IMR-90 (cell line): ENCODE results near the gene TP73. TPM values are rescaled to one million over a fixed set of nuclear protein-coding genes. Genes with fewer than 3 reads are reported as not detected.

Source experiments
- ATAC-seq: fragments of 200-7000 bp; cut with Tn5 transposase; 2 replicates; pipeline ENCODE4 v1.9.1; 2020; ENCODE audit warnings: low read depth, mild to moderate bottlenecking, moderate library complexity
- BruUV-seq: library from RNA; stranded (reverse); fragments of 400-500 nt; replicated peaks from 2 replicates; lab custom pipeline; 2021; lab: Mats Ljungman, UMichigan
- CTCF ChIA-PET: fragments of 300-600 bp; formaldehyde crosslinking; extraction: SDS; loops from one replicate; lab custom pipeline; 2021; ENCODE audit warnings: antibody characterized with exemption; lab: Yijun Ruan, JAX
- POLR2A ChIA-PET: fragments of 300-600 bp; sonication (Branson Sonifier 250); formaldehyde crosslinking; loops from one replicate; lab custom pipeline; 2022; ENCODE audit warnings: antibody characterized with exemption; ENCODE audit not compliant: unreplicated experiment; lab: Charles Lee
- DNase-seq: peaks from one replicate; pipeline ENCODE4 v3.0.0; 2013
- H2AFZ ChIP-seq: replicated peaks from 2 replicates; pipeline ENCODE3; 2013; ENCODE audit warnings: low read length, mild to moderate bottlenecking; ENCODE audit not compliant: poor library complexity
- H2AK5ac ChIP-seq: 2 replicates; pipeline ENCODE4 v1.6.1; 2013; ENCODE audit warnings: low read depth, low read length, inconsistent platforms
- H2AK9ac ChIP-seq: replicated peaks from 2 replicates; pipeline ENCODE3; 2013; ENCODE audit warnings: mild to moderate bottlenecking, low read depth, low read length, moderate library complexity; ENCODE audit not compliant: poor library complexity
- H2BK120ac ChIP-seq: 2 replicates; pipeline ENCODE4 v1.6.1; 2013; ENCODE audit warnings: low read depth, low read length, inconsistent platforms
- H2BK15ac ChIP-seq: 3 replicates; pipeline ENCODE4 v1.6.1; 2013; ENCODE audit warnings: low read depth, low read length, inconsistent platforms
- H2BK20ac ChIP-seq: 2 replicates; pipeline ENCODE4 v1.6.1; 2013; ENCODE audit warnings: low read depth, mild to moderate bottlenecking, inconsistent platforms, low read length, moderate library complexity
- H2BK5ac ChIP-seq: 2 replicates; pipeline ENCODE4 v1.6.1; 2013; ENCODE audit warnings: mild to moderate bottlenecking, low read depth, low read length, inconsistent platforms; ENCODE audit not compliant: poor library complexity, severe bottlenecking
- H3K14ac ChIP-seq: replicated peaks from 2 replicates; pipeline ENCODE4 v1.6.1; 2013; ENCODE audit warnings: low read depth, low read length, inconsistent platforms
- H3K18ac ChIP-seq: 2 replicates; pipeline ENCODE4 v1.6.1; 2013; ENCODE audit warnings: low read depth, low read length, control low read depth
- H3K23ac ChIP-seq: 2 replicates; pipeline ENCODE4 v1.6.1; 2013; ENCODE audit warnings: low read depth, low read length, inconsistent platforms
- H3K27ac ChIP-seq: 2 replicates; pipeline ENCODE4 v1.5.1; 2013; ENCODE audit warnings: mild to moderate bottlenecking, control low read depth, low read length; ENCODE audit not compliant: insufficient read depth
- H3K27me3 ChIP-seq: 2 replicates; pipeline ENCODE4 v1.6.1; 2013; ENCODE audit warnings: low read length; ENCODE audit not compliant: control insufficient read depth, insufficient read depth
- H3K36me3 ChIP-seq: 2 replicates; pipeline ENCODE4 v1.6.1; 2013; ENCODE audit warnings: low read length, mixed read lengths; ENCODE audit not compliant: control insufficient read depth, insufficient read depth
- H3K4ac ChIP-seq: 2 replicates; pipeline ENCODE4 v1.6.1; 2013; ENCODE audit warnings: low read depth, low read length, inconsistent platforms
- H3K4me1 ChIP-seq: 2 replicates; pipeline ENCODE4 v1.6.1; 2013; ENCODE audit warnings: low read length, mixed read lengths; ENCODE audit not compliant: control insufficient read depth, insufficient read depth
- H3K4me2 ChIP-seq: 2 replicates; pipeline ENCODE4 v1.6.1; 2013; ENCODE audit warnings: low read depth, mild to moderate bottlenecking, control low read depth, low read length, moderate library complexity
- H3K4me3 ChIP-seq: 2 replicates; pipeline ENCODE4 v1.5.1; 2013; ENCODE audit warnings: low read depth, mild to moderate bottlenecking, control low read depth, low read length, moderate library complexity; ENCODE audit not compliant: insufficient read depth
- H3K56ac ChIP-seq: 2 replicates; pipeline ENCODE4 v1.6.1; 2013; ENCODE audit warnings: low read length, inconsistent platforms; ENCODE audit not compliant: insufficient read depth; ENCODE audit errors: extremely low read depth
- H3K79me1 ChIP-seq, 2 experiments: 2 replicates each; pipeline ENCODE4 v1.6.1; 2013; ENCODE audit warnings: low read length in 2 of 2, inconsistent platforms in 1 of 2, low read depth in 1 of 2
- H3K9ac ChIP-seq: 2 replicates; pipeline ENCODE4 v1.6.1; 2013; ENCODE audit warnings: low read depth, low read length, control low read depth
- H3K9me1 ChIP-seq: 2 replicates; pipeline ENCODE4 v1.6.1; 2013; ENCODE audit warnings: low read length, inconsistent platforms; ENCODE audit not compliant: insufficient read depth
- H3K9me3 ChIP-seq: 2 replicates; pipeline ENCODE4 v1.6.1; 2013; ENCODE audit warnings: low read length; ENCODE audit not compliant: control insufficient read depth, insufficient read depth
- H4K20me1 ChIP-seq: 2 replicates; pipeline ENCODE4 v1.6.1; 2013; ENCODE audit warnings: low read length, inconsistent platforms; ENCODE audit not compliant: insufficient read depth
- H4K5ac ChIP-seq: 2 replicates; pipeline ENCODE4 v1.6.1; 2013; ENCODE audit warnings: mild to moderate bottlenecking, low read depth, low read length, control low read depth
- H4K8ac ChIP-seq, 2 experiments: 2 replicates each; pipeline ENCODE4 v1.6.1; 2013; ENCODE audit warnings: low read depth in 2 of 2, low read length in 2 of 2, control low read depth in 1 of 2, inconsistent platforms in 1 of 2
- H4K91ac ChIP-seq: 2 replicates; pipeline ENCODE4 v1.6.1; 2013; ENCODE audit warnings: low read depth, low read length, inconsistent platforms; ENCODE audit not compliant: insufficient read depth
- CHD1 ChIP-seq: IDR thresholded peaks from 2 replicates; pipeline ENCODE4 v1.6.1; 2012; ENCODE audit warnings: low read depth, low read length, improper control_type of control experiment
- POLR2A ChIP-seq: IDR thresholded peaks from 2 replicates; pipeline ENCODE4 v1.6.1; 2012; ENCODE audit warnings: mild to moderate bottlenecking, low read depth, low read length
- RFX5 ChIP-seq: IDR thresholded peaks from 2 replicates; pipeline ENCODE4 v1.8.0; 2012; ENCODE audit warnings: low read depth, mild to moderate bottlenecking, low read length, moderate library complexity
- WGBS, 2 experiments: methylation state at CpG; one replicate each; pipeline versions ENCODE4 v1.1.5 to v1.1.7; 2013; ENCODE audit warnings: missing lambda C conversion rate in 2 of 2; ENCODE audit not compliant: insufficient read length in 1 of 2; ENCODE audit errors: extremely low coverage in 2 of 2; 5-methylcytosine and 5-hydroxymethylcytosine counted together
- dilution Hi-C: fragments of 300-500 bp; cut with HindIII; formaldehyde crosslinking; loops from one replicate; pipeline ENCODE4 v1.14.3; 2018; ENCODE audit warnings: low sequenced_read_pairs; ENCODE audit not compliant: unreplicated experiment
- in situ Hi-C: fragments of 300-500 bp; cut with MboI; formaldehyde crosslinking; loops from 3 replicates; pipeline ENCODE4 v1.14.3; 2019; ENCODE audit warnings: low sequenced_read_pairs, inconsistent platforms, mixed read lengths
- intact Hi-C: fragments of 100-400 bp; cut with micrococcal nuclease; formaldehyde crosslinking; loops from 2 replicates; pipeline ENCODE4 v1.10.0; 2022
- polyA plus RNA-seq, 3 experiments: library from polyadenylated mRNA; depleted of rRNA; stranded (reverse); fragments of >200 nt; gene quantifications; 2 replicates each; pipeline ENCODE4 v1.2.3, GENCODE V29; 2012; ENCODE audit warnings: low replicate concordance in 1 of 3
- total RNA-seq: library from RNA; depleted of rRNA; stranded (reverse); fragments of >200 nt; gene quantifications from 2 replicates; pipeline ENCODE4 v1.2.3, GENCODE V29; 2012

The TP73 gene
- total and polyA plus RNA-seq, 2 of the 4 experiments (the other 2 are of a cell fraction): not detected

DNA sequence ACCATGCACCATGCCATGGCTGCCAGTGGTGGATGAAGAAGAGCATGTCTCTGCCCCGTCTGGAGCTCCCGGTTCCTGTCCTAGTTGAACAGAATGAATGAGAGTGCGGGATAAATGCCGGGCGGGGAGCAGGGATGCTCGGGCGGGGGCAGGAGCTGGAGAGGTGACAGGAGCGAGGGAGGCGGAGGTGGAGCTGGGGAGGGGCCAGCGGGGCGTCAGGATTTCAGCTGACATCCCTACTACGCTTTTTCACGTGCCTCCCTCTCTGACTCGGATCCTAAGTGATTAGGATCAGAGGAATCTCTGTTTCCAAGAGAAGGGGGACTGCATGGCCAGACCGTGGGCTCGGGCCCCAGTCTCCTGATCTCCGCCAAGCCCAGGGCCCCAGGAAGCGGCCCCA is 47.3 kb downstream of the TP73 start:
- Histone ChIP-seq H3K27ac (no peak overlapping the region), H4K8ac (no peak overlapping the region), H3K9me1 (no peaks in the 10 kb centered on the region), H3K9me3 (no peaks in the 10 kb centered on the region), H3K4me1 (no peaks in the 10 kb centered on the region), H3K9ac (no peak overlapping the region), H2BK15ac (no peak overlapping the region), H2BK120ac (no peak overlapping the region), H2BK5ac (no peak overlapping the region), H3K14ac (no peak overlapping the region), H4K20me1 (no peaks in the 10 kb centered on the region), H3K18ac (no peak overlapping the region), H2AFZ (no peak overlapping the region), H3K4me2 (no peak overlapping the region), H3K36me3 (no peaks in the 10 kb centered on the region), H3K4me3 (no peak overlapping the region), H3K27me3 (peaks cover 43% of the 10 kb centered on the region), H3K79me1 (no peaks in the 10 kb centered on the region), H2BK20ac (no peak overlapping the region), H2AK5ac (no peak overlapping the region), H3K4ac (no peak overlapping the region), H3K23ac (no peak overlapping the region), H3K56ac (no peak overlapping the region), H4K5ac (no peak overlapping the region), H2AK9ac (no peak overlapping the region), H4K91ac (no peak overlapping the region)
- in situ Hi-C loops: no loop called here
- WGBS, 2 experiments: 16% methylated on average over 5 of the region's 18 CpGs; no CpG with 5 or more reads in 1 of the 2 experiments
- TF ChIP-seq POLR2A (no peak), RFX5 (no peak), CHD1 (no peak)
- ChIA-PET POLR2A (no interaction called here), CTCF (no interaction called here)
- intact Hi-C loops: no loop called here
- no TSS peak for BruUV-seq
- dilution Hi-C loops: no loop called here
- no peak for DNase-seq
- no peak for ATAC-seq
